GM23248 (cell line): Measurements from ENCODE around the gene TNFRSF12A.

ENCODE experiments used
- EZH2 ChIP-seq: fragments of 200-600 bp; sonication (generic); IDR thresholded peaks from 2 replicates; pipeline ENCODE4 v1.6.1; 2018; ENCODE audit warnings: antibody characterized with exemption, mild to moderate bottlenecking; ENCODE audit not compliant: insufficient read depth, poor library complexity, severe bottlenecking
- EZH2phosphoT487 ChIP-seq: fragments of 200-600 bp; sonication (generic); IDR thresholded peaks from 2 replicates; pipeline ENCODE4 v1.6.1; 2018; ENCODE audit warnings: antibody characterized with exemption, moderate library complexity, mild to moderate bottlenecking, low read depth; ENCODE audit not compliant: insufficient read depth

- TF ChIP-seq EZH2 = no peak
- no peak for TF ChIP-seq EZH2phosphoT487
These were observed at the start of gene TNFRSF12A for GRCh38 chr16:3020247-3020603.
